Esophagus mucosa (tissue), 1 donor: ENCODE results near the gene NOX1. TPM values are rescaled to one million over a fixed set of nuclear protein-coding genes. Genes with fewer than 3 reads are reported as not detected.

Source experiments
- ATAC-seq: fragments of 200-7000 bp; cut with Tn5 transposase; one replicate; pipeline ENCODE4 v1.9.1; 2020
- total RNA-seq: library from RNA; stranded (reverse); gene quantifications from one replicate; pipeline ENCODE4 v1.2.4, GENCODE V29; 2023
- donor health status: DM: yes; HTN: yes; CAD: no.

Gene NOX1
- 0.08 TPM for total RNA-seq

DNA sequence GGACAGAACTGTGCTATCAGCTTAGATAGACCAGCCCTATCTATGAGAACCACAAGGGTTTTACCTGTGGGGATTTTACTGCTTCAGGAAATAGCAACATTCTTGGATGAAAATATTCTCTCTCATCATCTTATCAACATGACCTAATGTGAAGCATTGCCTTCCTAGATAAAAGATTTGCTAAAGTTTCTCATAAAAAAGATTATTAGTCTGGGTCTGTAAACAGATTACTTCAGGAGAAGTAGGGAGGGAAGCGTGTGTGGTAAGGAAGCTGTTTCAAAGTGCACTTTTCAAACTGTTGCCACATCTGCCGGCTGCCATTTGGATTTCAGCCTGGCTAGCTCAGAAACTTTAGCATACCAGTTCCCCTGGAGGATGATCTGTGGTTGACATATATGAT lies at the start of gene NOX1:
NOX1 (minus strand) TSS at position 35 of the 400 bp plus-strand sequence. CDS start 220 bp downstream, outside the sequence.
- no peak for ATAC-seq

DNA sequence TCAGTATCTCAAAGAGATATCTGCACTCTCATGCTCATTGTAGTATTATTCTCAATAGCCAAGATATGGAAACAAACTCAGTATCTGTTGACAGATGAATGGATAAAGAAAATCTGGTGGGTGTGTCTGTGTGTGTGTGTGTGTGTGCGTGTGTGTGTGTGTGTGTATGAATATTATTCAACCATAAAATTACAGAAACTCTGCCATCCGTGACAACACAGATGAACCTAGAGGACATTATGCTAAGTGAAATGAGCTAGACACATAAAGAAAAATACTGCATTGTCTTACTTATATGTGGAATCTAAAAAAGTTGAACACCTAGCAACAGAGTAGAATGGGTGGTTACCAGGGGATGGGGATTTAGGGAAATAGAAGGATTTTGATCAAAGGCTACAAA lies 41.4 kb upstream of the NOX1 start:
- no peak for ATAC-seq

GRCh38 chrX:100913111-100913510 lies 39.0 kb upstream of the NOX1 start:
- no peak for ATAC-seq

- ATAC-seq = peak; percentile 97
Observed at GRCh38 chrX:100911731-100912130, 37.6 kb upstream of the NOX1 start.

- no peak for ATAC-seq
Observed at GRCh38 chrX:100905620-100906019, 31.5 kb upstream of the NOX1 start.

DNA sequence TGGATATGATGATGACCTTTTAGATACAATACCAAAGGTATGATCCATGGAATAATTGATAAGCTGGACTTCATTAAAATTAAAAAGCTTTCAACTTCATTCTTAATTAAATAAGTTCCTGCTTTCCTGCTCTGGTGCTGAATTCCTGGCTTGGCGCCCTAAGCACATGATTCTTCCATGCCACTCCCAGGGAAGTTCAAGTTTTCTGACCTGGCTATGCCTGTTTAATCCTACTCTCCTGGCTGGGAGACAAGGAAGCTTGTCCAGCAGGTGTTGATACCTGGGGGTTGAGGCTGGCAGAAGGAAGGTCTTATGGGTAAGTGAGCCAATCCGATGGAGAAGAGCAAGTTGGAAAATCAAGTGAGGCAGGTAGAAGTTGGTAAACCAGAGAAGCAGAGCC lies 30.3 kb upstream of the NOX1 start:
- peak; percentile 15 for ATAC-seq

GRCh38 chrX:100895365-100896075 lies 21.4 kb upstream of the NOX1 start:
- peak; percentile 98 for ATAC-seq

DNA sequence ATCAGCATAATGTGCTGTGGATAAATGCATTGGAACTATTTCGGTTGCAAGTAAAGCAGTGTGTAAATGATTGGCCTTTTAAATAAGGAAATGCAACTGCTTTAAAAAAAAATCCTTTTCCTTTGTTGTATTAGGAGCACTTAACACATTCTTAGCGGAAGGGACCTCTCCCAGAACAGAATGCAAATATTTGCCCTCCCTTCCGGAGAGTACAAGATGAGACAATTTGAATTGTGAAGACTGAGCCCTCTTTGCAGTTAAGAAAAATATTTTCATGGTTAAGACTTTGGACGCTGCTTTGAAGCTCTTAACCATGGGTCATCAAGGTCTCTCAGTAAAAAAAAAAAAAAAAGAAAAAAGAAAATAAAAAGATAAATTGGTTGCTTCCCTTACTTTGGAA lies 9.5 kb upstream of the NOX1 start:
- ATAC-seq = no peak

GRCh38 chrX:100880368-100880767 lies 6.2 kb upstream of the NOX1 start:
- ATAC-seq = no peak

DNA sequence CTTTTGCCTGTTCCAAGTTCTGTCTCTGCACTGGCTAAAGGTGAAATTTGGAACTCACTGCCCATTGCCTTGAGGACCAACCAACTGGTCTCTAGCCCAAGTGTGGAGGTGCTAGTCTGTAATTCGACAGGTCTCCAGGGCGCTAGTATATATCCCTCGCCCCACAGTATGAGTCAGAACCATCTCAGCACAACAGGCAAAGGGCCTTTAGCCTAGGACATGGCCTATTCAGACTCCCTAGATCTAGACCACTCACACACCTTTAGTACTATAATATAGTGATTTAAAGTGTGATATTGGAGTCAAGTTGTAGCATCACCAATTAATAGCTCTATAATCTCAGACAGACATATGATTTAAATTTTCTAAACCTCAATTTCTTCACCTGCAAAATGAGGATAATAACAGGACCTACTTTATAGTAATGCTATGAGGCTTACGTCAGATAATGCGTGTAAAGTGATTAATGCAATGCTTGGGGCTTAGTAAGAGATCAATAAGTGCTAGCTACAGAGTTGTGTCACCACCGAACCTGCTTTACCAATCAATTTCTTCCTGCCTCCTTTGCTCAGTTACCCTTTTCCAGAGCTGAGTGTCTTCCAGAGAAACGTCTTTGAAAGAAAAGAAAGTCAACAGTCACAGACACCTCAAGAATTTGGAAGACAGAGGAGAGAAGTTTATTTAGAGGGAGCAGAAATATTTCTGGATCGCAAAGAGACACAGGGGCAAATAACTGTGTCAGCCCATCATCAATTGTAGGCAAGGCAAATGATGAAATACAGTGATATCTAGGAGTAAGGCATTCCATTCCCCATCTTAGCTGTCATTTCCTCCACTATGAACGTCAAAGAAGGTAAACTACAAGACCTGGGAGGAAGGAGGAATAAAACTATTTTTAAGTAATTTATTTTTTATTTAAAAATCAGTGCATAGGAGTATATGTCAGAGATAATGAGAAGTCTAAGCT lies 2.3 kb downstream of the NOX1 start:
- no peak for ATAC-seq

GRCh38 chrX:100870527-100870926 lies 3.6 kb downstream of the NOX1 start:
- no peak for ATAC-seq

GRCh38 chrX:100868273-100868672 lies 5.9 kb downstream of the NOX1 start:
- no peak for ATAC-seq

- ATAC-seq = peak; percentile 33
Observed at GRCh38 chrX:100864657-100865391, 9.3 kb downstream of the NOX1 start.

DNA sequence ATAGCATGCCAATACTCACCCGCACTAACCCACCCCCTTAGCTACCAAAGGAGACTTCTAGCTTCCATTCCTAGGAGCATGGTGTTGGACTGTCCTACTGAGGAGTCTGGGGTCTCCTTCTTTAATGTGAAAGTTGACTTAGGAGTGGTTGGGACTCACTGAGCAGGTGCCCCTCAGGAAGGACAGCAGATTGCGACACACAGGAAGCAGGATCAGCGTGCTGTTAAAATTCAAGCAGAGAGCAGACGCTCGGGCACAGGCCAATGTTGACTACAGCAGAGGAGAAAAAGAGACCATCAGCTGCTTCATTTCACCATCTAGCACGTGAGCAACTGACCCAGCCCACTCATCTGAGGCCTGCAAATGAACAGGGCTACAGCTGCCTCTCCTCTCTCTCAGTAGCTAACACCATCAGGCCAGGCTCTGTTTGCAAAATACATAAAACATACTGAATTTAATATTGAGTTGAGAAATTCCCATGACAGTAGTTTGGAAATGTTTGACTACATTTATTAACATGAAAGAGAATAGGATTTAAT lies 10.8 kb downstream of the NOX1 start:
- no peak for ATAC-seq

DNA sequence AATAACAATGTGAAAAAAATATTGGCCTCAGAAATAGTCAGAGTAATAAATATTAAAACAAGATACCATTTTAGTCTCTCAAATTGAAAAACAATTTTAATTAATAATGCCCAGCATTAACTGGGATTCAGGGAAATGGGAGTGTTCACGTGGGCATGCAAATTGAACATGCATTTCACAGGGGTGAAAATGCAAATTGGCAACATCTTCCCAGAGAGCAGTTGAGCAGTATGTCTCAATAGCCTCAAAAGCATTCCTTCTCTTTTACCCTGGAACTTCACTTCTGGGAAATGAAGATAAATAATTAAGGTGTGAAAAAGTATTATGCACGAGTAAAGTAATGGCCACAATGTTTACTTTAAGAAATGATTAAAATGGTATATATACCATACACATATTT lies 21.3 kb downstream of the NOX1 start:
- no peak for ATAC-seq

- ATAC-seq = no peak
Observed at GRCh38 chrX:100850317-100850716, 23.8 kb downstream of the NOX1 start.

- ATAC-seq = peak; percentile 41
Observed at GRCh38 chrX:100831219-100831946, 42.8 kb downstream of the NOX1 start.

DNA sequence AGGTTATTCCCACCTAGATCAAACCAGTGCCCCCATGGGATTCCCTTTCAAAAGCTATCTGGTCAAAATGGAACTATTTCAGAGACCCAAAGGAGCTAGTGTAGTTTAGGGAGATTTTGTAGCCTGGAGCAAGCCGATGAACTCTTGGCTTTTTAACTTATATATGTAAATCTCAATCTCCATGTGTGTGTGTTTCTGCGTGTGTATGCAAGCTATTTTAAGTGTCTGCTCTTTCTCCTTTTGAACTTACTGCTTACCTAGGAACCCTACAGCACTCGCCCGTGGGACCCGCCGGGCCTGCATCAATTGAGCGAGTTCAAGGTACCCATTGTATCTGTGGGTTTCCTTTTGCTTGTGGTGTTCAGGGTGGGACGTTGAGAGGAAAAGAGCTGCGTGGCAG lies 43.6 kb downstream of the NOX1 start:
- no peak for ATAC-seq

GRCh38 chrX:100830143-100830542 lies 44.0 kb downstream of the NOX1 start:
- ATAC-seq = no peak

DNA sequence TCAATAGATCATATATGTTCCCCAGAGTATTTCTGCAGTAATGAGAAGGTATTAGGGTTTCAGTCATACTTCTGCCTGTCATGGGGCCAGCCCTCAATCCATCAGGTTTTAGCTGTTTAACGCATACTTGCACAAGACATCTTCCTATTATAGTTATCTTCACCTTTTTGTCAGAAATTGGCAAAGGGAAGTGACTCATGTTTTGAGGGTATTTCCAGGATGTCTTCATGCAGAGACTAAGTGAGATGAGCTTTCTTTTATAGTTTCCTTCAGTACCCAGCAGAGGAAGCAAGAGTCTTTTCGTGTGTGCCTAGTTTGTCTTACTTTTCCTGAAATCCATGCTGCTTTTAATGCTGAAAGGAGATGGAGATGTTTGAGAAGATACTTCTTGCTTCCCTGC lies 44.4 kb downstream of the NOX1 start:
- no peak for ATAC-seq

- peak; percentile 98 for ATAC-seq
Observed at GRCh38 chrX:100819837-100820666, 54.1 kb downstream of the NOX1 start, which contains the start of gene CSTF2. Gene CSTF2, plus strand, starts transcription at chrX:100820391. Its CDS starts 26 bp downstream, at chrX:100820417.
